Activated B cell treated with CpG ODN at 0.5 μM for 24 hours (primary cell): Measurements from ENCODE around the gene TRAF3IP1. TPM values are rescaled to one million over a fixed set of nuclear protein-coding genes. Genes with fewer than 3 reads are reported as not detected.

Experiments used
- ATAC-seq: fragments of 200-7000 bp; cut with Tn5 transposase; one replicate; pipeline ENCODE4 v1.10.0; 2021; ENCODE audit warnings: low read depth, mild to moderate bottlenecking, moderate library complexity
- CTCF ChIA-PET: fragments of 350-600 bp; sonication (Branson Sonifier 250); formaldehyde crosslinking; loops from one replicate; lab custom pipeline; 2021; ENCODE audit warnings: antibody characterized with exemption; lab: Charles Lee
- POLR2A ChIA-PET: fragments of 350-600 bp; sonication (Branson Sonifier 250); formaldehyde crosslinking; loops from one replicate; lab custom pipeline; 2021; ENCODE audit warnings: antibody characterized with exemption; lab: Charles Lee
- DNase-seq: peaks from one replicate; pipeline ENCODE4 v3.0.0; 2022
- H3K27ac Mint-ChIP-seq: one replicate; pipeline ENCODE4 v1.8.0; 2020; ENCODE audit warnings: mixed read lengths
- H3K27me3 Mint-ChIP-seq: one replicate; pipeline ENCODE4 v1.8.0; 2021; ENCODE audit warnings: mixed read lengths
- H3K36me3 Mint-ChIP-seq: one replicate; pipeline ENCODE4 v1.8.0; 2021; ENCODE audit warnings: low read depth, mixed read lengths
- H3K4me1 Mint-ChIP-seq: one replicate; pipeline ENCODE4 v1.8.0; 2021; ENCODE audit warnings: mixed read lengths
- H3K4me3 Mint-ChIP-seq: one replicate; pipeline ENCODE4 v1.8.0; 2020; ENCODE audit warnings: mild to moderate bottlenecking, mixed read lengths
- H3K9me3 Mint-ChIP-seq: one replicate; pipeline ENCODE4 v1.8.0; 2020; ENCODE audit warnings: mixed read lengths
- CTCF ChIP-seq: fragments of 200-600 bp; IDR thresholded peaks from one replicate; pipeline ENCODE4 v1.8.0; 2022; ENCODE audit warnings: antibody characterized with exemption, mild to moderate bottlenecking
- intact Hi-C: fragments of 100-400 bp; cut with micrococcal nuclease; formaldehyde crosslinking; loops from one replicate; pipeline ENCODE4 v1.15.1; 2024
- total RNA-seq: library from RNA; stranded (reverse); gene quantifications from 2 replicates; pipeline ENCODE4 v1.2.3, GENCODE V29; 2022

Gene TRAF3IP1
- total RNA-seq, 1 donor from 2014 or later: 9.9 TPM

GRCh38 chr2:238336151-238336550 is 15.8 kb downstream of the TRAF3IP1 start:
- H3K4me3 Mint-ChIP-seq: no peak overlapping the region
- DNase-seq (no peak), ATAC-seq (no peak)
- H3K27me3 Mint-ChIP-seq: no peaks in the 10 kb centered on the region
- no peaks in the 10 kb centered on the region for H3K9me3 Mint-ChIP-seq
- peaks cover 37% of the 10 kb centered on the region for H3K36me3 Mint-ChIP-seq
- ChIA-PET POLR2A (no interaction called here), CTCF (no interaction called here)
- TF ChIP-seq CTCF: no peak
- H3K4me1 Mint-ChIP-seq: peaks cover 5% of the 10 kb centered on the region
- intact Hi-C loops: no loop called here
- H3K27ac Mint-ChIP-seq: no peak overlapping the region

GRCh38 chr2:238336793-238337444 is 16.6 kb downstream of the TRAF3IP1 start:
- no peak for ATAC-seq
- POLR2A ChIA-PET: no interaction called here
- H3K27ac Mint-ChIP-seq: no peak overlapping the region

GRCh38 chr2:238337846-238338245 is 17.5 kb downstream of the TRAF3IP1 start:
- Mint-ChIP-seq H3K4me1 (peaks cover 5% of the 10 kb centered on the region), H3K27me3 (no peaks in the 10 kb centered on the region), H3K36me3 (peaks cover 37% of the 10 kb centered on the region), H3K27ac (no peak overlapping the region), H3K9me3 (no peaks in the 10 kb centered on the region), H3K4me3 (no peak overlapping the region)
- CTCF ChIA-PET: no interaction called here
- intact Hi-C loops: no loop called here
- POLR2A ChIA-PET: no interaction called here
- DNase-seq (no peak), ATAC-seq (no peak)
- no peak for TF ChIP-seq CTCF

More at GRCh38 chr2:238336793-238337444, 16.6 kb downstream of the TRAF3IP1 start:
- peaks cover 37% of the 10 kb centered on the region for H3K36me3 Mint-ChIP-seq
- H3K27me3 Mint-ChIP-seq: no peaks in the 10 kb centered on the region
- DNase-seq: no peak
- H3K9me3 Mint-ChIP-seq: no peaks in the 10 kb centered on the region
- no peak overlapping the region for H3K4me3 Mint-ChIP-seq
- CTCF ChIA-PET: no interaction called here
- H3K4me1 Mint-ChIP-seq: peaks cover 5% of the 10 kb centered on the region
- intact Hi-C loops: no loop called here
- no peak for TF ChIP-seq CTCF

GRCh38 chr2:238338710-238339394 is 18.5 kb downstream of the TRAF3IP1 start:
- POLR2A ChIA-PET: no interaction called here
- Mint-ChIP-seq H3K27ac (no peak overlapping the region), H3K27me3 (no peaks in the 10 kb centered on the region), H3K9me3 (no peaks in the 10 kb centered on the region), H3K4me1 (peaks cover 5% of the 10 kb centered on the region), H3K4me3 (no peak overlapping the region), H3K36me3 (peaks cover 31% of the 10 kb centered on the region)
- ATAC-seq (no peak), DNase-seq (no peak)
- TF ChIP-seq CTCF: no peak
- intact Hi-C loops: no loop called here
- CTCF ChIA-PET: no interaction called here

- ChIA-PET CTCF (no interaction called here), POLR2A (no interaction called here)
- ATAC-seq (no peak), DNase-seq (no peak)
- no peak overlapping the region for H3K27ac Mint-ChIP-seq
- no peaks in the 10 kb centered on the region for H3K9me3 Mint-ChIP-seq
- H3K4me3 Mint-ChIP-seq: no peak overlapping the region
- no peak for TF ChIP-seq CTCF
- H3K27me3 Mint-ChIP-seq: no peaks in the 10 kb centered on the region
- intact Hi-C loops: no loop called here
- H3K4me1 Mint-ChIP-seq: peaks cover 5% of the 10 kb centered on the region
- peaks cover 25% of the 10 kb centered on the region for H3K36me3 Mint-ChIP-seq
These were observed 19.1 kb downstream of the TRAF3IP1 start for GRCh38 chr2:238339395-238339780.
